Memory B cell (primary cell): ENCODE data around the gene KCNT1.

Experiments used
- ATAC-seq: fragments of 150-1000 bp; cut with Tn5 transposase; 2 replicates; pipeline ENCODE4 v1.10.0; 2021; ENCODE audit warnings: low read depth, mild to moderate bottlenecking, moderate library complexity
- DNase-seq, 2 donors: peaks; one replicate each; pipeline ENCODE4 v3.0.0; 2022; ENCODE audit warnings: low spot score in 2 of 2
- H3K27ac Mint-ChIP-seq: one replicate; pipeline ENCODE4 v1.8.0; 2022; ENCODE audit warnings: mild to moderate bottlenecking, moderate library complexity, mixed read lengths
- H3K27me3 Mint-ChIP-seq: one replicate; pipeline ENCODE4 v1.8.0; 2022; ENCODE audit warnings: mixed read lengths
- H3K36me3 Mint-ChIP-seq: one replicate; pipeline ENCODE4 v1.8.0; 2022; ENCODE audit warnings: mild to moderate bottlenecking, mixed read lengths
- H3K4me1 Mint-ChIP-seq: one replicate; pipeline ENCODE4 v1.8.0; 2022; ENCODE audit warnings: mixed read lengths
- H3K4me3 Mint-ChIP-seq: one replicate; pipeline ENCODE4 v1.8.0; 2022; ENCODE audit warnings: mild to moderate bottlenecking, moderate library complexity, mixed read lengths
- H3K9me3 Mint-ChIP-seq: one replicate; pipeline ENCODE4 v1.8.0; 2022; ENCODE audit warnings: mixed read lengths

KCNT1 gene

DNA sequence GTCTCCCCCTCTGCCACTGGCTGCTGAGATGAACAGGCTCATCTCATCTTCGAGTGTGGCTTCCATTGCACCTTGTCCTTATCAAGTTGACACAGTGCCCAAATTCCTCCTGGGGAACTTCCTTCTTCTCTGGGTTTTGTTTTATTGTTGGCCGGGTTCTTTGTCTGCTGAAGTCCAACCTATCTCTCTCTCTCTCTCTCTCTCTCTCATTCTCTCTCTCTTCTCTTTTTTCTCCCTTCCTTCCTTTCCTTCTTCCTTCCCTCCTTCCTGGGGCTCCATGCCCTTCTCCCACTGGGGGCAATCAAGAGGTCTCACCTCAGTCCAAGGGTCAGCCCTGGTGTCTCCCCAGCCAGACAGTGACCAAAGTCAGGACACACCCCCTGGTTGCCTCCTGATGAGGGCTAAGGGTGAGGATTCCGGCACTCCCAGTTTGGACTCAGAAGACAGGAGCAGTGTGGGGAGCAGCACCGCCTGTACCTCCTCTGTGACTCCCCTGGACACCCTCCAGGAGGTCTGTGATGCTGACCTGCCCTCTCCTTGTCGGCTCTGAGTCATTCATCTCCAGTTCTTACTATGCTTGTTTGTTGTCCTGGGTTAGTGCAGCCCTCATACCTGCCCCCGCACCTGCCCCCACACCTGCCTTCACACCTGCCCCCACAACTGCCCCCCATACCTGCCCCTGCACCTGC is 30.7 kb downstream of the KCNT1 start:
- Mint-ChIP-seq H3K27ac (no peak overlapping the region), H3K27me3 (peaks cover 6% of the 10 kb centered on the region), H3K4me1 (no peaks in the 10 kb centered on the region), H3K4me3 (no peak overlapping the region), H3K9me3 (peaks cover 12% of the 10 kb centered on the region), H3K36me3 (no peaks in the 10 kb centered on the region)
- no peak for ATAC-seq
- no peak for DNase-seq

- ATAC-seq (no peak), DNase-seq (no peak)
- peaks cover 12% of the 10 kb centered on the region for H3K9me3 Mint-ChIP-seq
- no peaks in the 10 kb centered on the region for H3K4me1 Mint-ChIP-seq
- H3K27ac Mint-ChIP-seq, result no peak overlapping the region
- H3K27me3 Mint-ChIP-seq, result peaks cover 13% of the 10 kb centered on the region
- H3K4me3 Mint-ChIP-seq, result no peak overlapping the region
- H3K36me3 Mint-ChIP-seq, result no peaks in the 10 kb centered on the region
Measured at GRCh38 chr9:135734616-135735144, 32.7 kb downstream of the KCNT1 start.

- ATAC-seq (no peak), DNase-seq (no peak)
- Mint-ChIP-seq H3K27me3 (peaks cover 16% of the 10 kb centered on the region), H3K27ac (no peak overlapping the region), H3K9me3 (peaks cover 6% of the 10 kb centered on the region), H3K36me3 (no peaks in the 10 kb centered on the region), H3K4me3 (no peak overlapping the region), H3K4me1 (no peaks in the 10 kb centered on the region)
Measured at GRCh38 chr9:135736272-135736978, 34.4 kb downstream of the KCNT1 start.

GRCh38 chr9:135736979-135737839 is 35.2 kb downstream of the KCNT1 start:
- no peak overlapping the region for H3K4me3 Mint-ChIP-seq
- H3K4me1 Mint-ChIP-seq, result no peaks in the 10 kb centered on the region
- no peaks in the 10 kb centered on the region for H3K36me3 Mint-ChIP-seq
- peaks cover 5% of the 10 kb centered on the region for H3K9me3 Mint-ChIP-seq
- no peak overlapping the region for H3K27ac Mint-ChIP-seq
- ATAC-seq (no peak), DNase-seq (no peak)
- peaks cover 16% of the 10 kb centered on the region for H3K27me3 Mint-ChIP-seq

DNA sequence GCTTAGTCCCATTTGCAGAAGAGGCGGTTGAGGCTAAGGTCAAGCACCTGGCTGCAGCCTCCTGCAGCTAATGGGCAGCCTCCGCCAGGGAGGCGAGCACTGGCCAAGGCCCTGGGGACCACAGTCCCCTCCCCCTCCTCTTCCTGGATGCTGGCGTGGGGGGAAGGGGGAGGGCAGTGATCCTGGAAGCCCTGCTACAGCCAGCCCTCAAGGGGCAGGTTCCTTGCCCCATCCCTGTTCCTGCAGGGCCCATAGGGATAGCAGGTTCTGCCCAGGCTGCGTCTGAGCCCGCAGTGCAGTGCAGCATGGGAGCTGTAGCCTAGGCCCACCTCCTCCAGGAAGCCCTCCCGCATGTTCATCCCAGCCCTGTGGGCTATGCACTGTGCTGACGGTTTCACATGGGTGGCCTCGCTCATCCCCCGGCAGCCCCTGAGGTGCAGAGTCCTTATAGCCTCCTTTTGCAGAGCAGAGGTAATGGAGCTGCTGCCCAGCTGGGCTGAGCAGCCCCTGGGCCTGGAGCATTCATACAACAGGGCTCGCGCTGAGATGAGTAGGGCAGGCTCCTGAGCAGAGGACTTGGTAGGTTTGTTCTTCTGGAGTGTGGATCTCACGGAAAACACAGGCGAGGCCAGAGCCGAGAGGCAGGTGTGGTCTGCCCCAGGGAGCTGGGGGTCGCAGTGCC is 36.0 kb downstream of the KCNT1 start:
- Mint-ChIP-seq H3K9me3 (peaks cover 2% of the 10 kb centered on the region), H3K27ac (no peak overlapping the region), H3K36me3 (no peaks in the 10 kb centered on the region), H3K27me3 (peaks cover 18% of the 10 kb centered on the region), H3K4me3 (no peak overlapping the region), H3K4me1 (no peaks in the 10 kb centered on the region)
- DNase-seq (no peak), ATAC-seq (no peak)

DNA sequence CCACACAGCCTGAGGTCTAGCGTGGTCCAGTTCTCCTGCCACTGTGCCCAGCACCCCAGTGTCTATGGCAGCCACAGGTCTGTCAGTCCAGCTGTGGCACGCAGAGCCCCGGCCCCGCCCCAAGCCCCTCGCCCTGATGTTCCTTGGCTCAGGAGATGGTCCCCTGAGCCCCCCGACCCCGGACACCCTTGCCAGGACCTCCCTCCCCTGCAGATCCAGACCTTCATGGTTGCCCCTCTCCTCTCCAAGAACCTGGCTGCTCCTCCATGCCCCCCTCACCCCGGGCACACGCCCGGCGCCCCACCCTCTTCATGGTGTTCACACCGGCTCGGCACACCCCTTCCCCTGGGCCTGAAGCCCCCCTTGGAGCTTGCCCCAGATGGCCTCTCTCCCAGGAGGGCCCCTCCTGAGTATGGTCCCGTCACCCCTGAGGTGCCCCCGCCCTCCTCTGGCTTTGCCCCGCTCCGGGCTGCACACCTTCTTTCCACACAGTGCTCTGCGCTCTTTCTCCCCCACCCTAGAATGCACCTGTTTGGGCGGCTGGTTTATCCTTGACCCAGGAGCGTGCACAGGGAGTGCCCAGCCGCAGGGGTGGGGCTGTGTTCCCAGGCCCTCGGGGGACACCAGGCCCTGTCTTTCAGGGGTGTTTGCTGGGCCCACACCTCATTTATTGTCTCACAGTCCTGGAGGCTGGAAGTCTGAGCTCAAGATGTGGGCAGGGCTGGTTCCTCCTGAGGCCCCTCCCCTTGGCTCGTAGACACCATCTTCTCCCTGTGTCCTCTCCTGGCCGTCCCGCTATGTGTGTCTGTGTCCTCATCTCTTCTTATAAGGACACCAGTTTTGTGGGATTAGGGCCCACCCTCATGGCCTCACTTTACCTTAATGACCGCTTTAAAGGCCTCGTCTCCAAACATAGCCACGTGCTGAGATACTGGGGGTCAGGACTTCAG is 37.6 kb downstream of the KCNT1 start:
- no peaks in the 10 kb centered on the region for H3K9me3 Mint-ChIP-seq
- no peaks in the 10 kb centered on the region for H3K4me1 Mint-ChIP-seq
- H3K27me3 Mint-ChIP-seq, result peaks cover 16% of the 10 kb centered on the region

DNA sequence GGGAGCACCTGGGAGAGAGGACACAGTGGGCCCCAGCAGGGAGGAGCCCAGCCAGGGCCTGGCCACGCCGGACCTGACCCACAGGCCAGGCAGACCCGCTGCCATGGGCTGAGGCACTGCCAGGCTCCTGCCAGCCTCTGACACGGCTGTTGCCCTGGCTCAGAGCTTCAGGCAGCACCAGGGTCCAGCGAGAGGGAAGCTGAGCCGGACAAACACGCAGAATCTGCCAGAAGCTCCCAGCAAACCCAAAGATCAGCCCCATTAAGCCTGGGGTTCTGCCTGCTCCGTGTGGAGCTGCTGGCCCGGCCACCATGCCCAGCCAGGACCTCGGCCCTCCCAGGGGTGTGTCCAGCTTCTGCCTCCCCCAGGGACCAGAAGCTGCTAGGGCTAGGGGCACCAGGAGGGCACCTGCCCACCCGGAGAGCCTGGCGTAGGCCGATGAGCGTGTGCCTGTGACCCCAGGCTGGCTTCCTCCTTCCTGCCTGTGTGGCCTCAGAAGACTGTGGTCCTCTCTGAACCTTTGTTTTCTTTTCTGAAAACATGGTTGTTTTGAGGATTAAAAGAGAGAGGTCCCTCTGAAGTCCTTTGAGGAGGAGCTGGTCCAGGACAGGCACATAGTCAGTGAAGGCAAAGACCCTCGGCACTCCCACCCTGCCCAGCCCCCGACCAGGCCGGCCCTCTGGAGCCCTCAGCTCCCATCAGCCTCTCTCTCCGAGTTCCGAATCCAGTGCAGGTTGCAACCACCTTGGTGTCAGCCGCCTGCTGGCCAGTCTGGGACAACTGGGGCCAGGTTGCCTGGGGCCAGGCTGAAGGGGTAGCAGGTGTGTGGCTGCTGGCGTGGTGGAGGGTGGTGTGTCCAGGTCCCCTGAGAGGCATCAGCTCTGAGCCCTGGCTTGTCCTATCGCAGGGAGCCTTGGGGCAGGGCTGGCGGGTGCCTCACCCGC is 39.6 kb downstream of the KCNT1 start:
- Mint-ChIP-seq H3K4me3 (no peak overlapping the region), H3K36me3 (no peaks in the 10 kb centered on the region), H3K27ac (no peak overlapping the region), H3K27me3 (peaks cover 17% of the 10 kb centered on the region), H3K4me1 (no peaks in the 10 kb centered on the region), H3K9me3 (no peaks in the 10 kb centered on the region)
- ATAC-seq (no peak), DNase-seq (no peak)

More for the DNA sequence above, 37.6 kb downstream of the KCNT1 start:
- DNase-seq (no peak), ATAC-seq (no peak)
- Mint-ChIP-seq H3K27ac (no peak overlapping the region), H3K4me3 (no peak overlapping the region), H3K36me3 (no peaks in the 10 kb centered on the region)

- DNase-seq (no peak), ATAC-seq (no peak)
- Mint-ChIP-seq H3K27me3 (peaks cover 16% of the 10 kb centered on the region), H3K36me3 (no peaks in the 10 kb centered on the region), H3K4me1 (no peaks in the 10 kb centered on the region), H3K27ac (no peak overlapping the region), H3K9me3 (no peaks in the 10 kb centered on the region), H3K4me3 (no peak overlapping the region)
Measured at GRCh38 chr9:135743021-135743420, 41.0 kb downstream of the KCNT1 start.

GRCh38 chr9:135743546-135744332 is 41.8 kb downstream of the KCNT1 start:
- peaks cover 15% of the 10 kb centered on the region for H3K27me3 Mint-ChIP-seq
- no peak for DNase-seq

DNA sequence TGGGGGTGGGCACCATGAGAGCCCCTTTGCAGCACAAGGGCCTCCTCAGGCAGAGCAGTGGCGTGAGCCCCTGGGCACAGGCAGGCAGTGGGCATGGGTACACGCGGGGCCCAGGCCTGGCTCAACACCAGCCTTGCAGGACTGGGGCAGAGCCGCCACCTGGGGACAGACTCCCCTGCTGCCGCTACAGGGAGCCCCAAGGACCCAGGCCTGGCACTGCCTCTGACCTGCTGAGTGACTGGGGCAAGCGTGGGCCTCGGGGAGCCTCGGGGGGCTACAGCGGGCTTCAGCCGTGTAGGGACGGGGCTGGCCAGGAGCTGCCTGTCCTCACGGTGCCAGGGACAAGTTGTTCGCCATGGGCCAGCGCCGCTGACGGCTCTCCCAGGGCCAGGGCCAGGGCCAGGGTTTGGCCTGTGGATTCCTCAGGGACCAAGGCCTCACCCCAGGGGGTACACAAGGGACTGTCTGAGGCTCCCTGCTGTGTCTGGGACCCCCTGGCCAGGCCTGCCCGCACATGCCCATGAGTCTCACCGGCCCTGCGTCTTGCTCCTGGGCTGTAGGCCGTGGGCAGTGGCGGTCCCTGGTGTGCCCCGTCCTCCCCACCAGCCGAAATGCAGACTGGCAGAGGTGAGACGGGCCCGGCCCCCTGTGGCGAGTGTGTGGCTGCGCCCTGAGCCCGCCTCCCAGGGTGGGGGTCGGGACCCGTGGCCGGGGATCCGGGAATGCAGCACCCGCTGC is 42.5 kb downstream of the KCNT1 start:
- no peak for ATAC-seq
- Mint-ChIP-seq H3K27me3 (peaks cover 10% of the 10 kb centered on the region), H3K4me1 (no peaks in the 10 kb centered on the region), H3K4me3 (no peak overlapping the region), H3K36me3 (no peaks in the 10 kb centered on the region), H3K9me3 (no peaks in the 10 kb centered on the region), H3K27ac (no peak overlapping the region)
- no peak for DNase-seq

More at GRCh38 chr9:135743546-135744332, 41.8 kb downstream of the KCNT1 start:
- no peak overlapping the region for H3K27ac Mint-ChIP-seq
- H3K4me3 Mint-ChIP-seq, result no peak overlapping the region
- no peaks in the 10 kb centered on the region for H3K9me3 Mint-ChIP-seq
- no peaks in the 10 kb centered on the region for H3K4me1 Mint-ChIP-seq
- no peak for ATAC-seq
- no peaks in the 10 kb centered on the region for H3K36me3 Mint-ChIP-seq

DNA sequence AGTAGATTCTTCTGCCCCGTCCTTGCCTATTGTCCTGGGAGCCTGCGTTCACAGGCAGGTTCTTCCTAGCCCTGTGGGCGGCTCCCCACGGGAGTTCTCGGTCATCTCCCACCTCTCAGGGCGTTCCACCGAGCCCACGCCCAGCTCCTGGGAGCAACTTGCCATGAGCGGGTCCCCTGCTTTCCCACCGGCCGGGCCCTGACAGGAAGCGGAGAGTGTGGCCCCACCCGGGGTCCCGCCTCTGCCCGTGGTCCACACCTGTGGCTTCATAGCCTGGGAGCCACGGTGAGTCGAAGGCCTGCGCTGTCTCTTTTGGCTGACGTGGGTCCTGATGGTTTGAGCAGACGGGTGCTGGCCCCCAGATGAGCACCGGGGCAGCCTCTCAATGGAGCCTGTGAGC is 43.2 kb downstream of the KCNT1 start:
- ATAC-seq, result no peak

More for the DNA sequence above, 43.2 kb downstream of the KCNT1 start:
- no peaks in the 10 kb centered on the region for H3K9me3 Mint-ChIP-seq
- H3K4me3 Mint-ChIP-seq, result no peak overlapping the region
- H3K36me3 Mint-ChIP-seq, result no peaks in the 10 kb centered on the region
- peaks cover 6% of the 10 kb centered on the region for H3K27me3 Mint-ChIP-seq
- no peak overlapping the region for H3K27ac Mint-ChIP-seq
- no peak for DNase-seq
- no peaks in the 10 kb centered on the region for H3K4me1 Mint-ChIP-seq
